ENCODE data around the gene CCDC183. TPM values are rescaled to one million over a fixed set of nuclear protein-coding genes. Genes with fewer than 3 reads are reported as not detected.
"Not testable (repeated sequence)": the region's sequence is repeated elsewhere in the genome, so short reads cannot be mapped to it uniquely, and the experiment has no call there.

The CCDC183 gene
- total RNA-seq, 1 donor from 2014 or later: 0.89 TPM

DNA sequence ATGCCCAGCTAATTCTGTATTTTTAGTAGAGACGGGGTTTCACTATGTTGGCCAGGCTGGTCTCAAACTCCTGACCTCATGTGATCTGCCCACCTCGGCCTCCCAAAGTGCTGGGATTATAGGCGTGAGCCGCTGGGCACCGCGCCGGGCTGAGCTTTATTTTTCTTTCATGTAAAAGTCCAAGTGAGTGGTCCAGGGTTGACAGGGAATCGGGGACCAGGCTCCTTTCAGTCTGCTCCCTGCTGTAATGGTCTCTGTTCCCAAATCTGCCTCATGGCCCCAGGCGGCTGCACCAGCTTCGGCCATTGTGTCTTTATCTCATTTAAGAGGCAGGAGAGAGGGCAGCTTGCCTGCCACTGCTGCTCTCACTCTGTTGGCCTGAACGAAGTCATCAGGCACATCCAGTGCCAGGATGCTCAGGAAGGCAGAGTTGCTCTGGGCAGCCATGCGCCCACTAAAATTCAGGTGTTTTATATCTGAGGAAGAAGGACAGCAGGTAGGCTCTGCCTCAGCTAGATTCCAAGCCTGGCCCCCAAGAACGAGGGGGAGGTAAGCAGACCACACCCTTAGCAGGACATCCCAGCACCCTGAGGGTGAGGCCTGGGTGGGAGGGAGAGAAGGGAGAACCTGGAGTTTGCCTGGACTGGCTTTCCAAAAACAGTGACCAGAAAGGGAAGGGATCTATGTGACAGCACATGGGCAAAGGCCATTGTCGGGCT, 1.7 kb upstream of the CCDC183 start:
- DNase-seq (ENCODE audit: extremely low spot score, unreplicated experiment): no peak
- no peak overlapping the region for H3K4me3 Mint-ChIP-seq (ENCODE audit: unreplicated experiment)
- peaks cover 6% of the 10 kb centered on the region for H3K27me3 Mint-ChIP-seq (ENCODE audit: unreplicated experiment)
- no peak overlapping the region for H3K27ac Mint-ChIP-seq (ENCODE audit: unreplicated experiment)
- TF ChIP-seq, protein P1, sequence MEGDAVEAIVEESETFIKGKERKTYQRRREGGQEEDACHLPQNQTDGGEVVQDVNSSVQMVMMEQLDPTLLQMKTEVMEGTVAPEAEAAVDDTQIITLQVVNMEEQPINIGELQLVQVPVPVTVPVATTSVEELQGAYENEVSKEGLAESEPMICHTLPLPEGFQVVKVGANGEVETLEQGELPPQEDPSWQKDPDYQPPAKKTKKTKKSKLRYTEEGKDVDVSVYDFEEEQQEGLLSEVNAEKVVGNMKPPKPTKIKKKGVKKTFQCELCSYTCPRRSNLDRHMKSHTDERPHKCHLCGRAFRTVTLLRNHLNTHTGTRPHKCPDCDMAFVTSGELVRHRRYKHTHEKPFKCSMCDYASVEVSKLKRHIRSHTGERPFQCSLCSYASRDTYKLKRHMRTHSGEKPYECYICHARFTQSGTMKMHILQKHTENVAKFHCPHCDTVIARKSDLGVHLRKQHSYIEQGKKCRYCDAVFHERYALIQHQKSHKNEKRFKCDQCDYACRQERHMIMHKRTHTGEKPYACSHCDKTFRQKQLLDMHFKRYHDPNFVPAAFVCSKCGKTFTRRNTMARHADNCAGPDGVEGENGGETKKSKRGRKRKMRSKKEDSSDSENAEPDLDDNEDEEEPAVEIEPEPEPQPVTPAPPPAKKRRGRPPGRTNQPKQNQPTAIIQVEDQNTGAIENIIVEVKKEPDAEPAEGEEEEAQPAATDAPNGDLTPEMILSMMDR (IDR thresholded peaks at IDR 0.05): no peak
- no peaks in the 10 kb centered on the region for H3K9me3 Mint-ChIP-seq (ENCODE audit: unreplicated experiment)
- no peaks in the 10 kb centered on the region for H3K36me3 Mint-ChIP-seq (ENCODE audit: unreplicated experiment)
- H3K4me1 Mint-ChIP-seq (ENCODE audit: unreplicated experiment): peaks cover 24% of the 10 kb centered on the region

DNA sequence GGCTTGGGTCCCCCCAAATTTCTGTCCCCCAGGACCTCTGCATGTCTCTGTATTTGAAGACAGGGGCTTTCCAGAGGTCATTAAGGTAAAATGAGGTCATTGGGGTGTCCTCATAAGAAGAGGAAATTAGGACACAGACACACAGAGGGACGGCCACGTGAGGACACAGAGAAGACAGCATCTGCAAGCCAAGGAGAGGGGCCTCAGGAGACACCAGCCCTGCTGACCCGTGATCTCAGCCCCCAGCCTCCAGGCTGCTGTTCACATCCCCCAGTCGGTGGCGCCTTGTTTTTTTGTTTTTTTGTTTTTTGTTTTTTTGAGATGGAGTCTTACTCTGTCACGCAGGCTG, 1.2 kb upstream of the CCDC183 start:
- no peak overlapping the region for H3K4me3 Mint-ChIP-seq (ENCODE audit: unreplicated experiment)
- no peak overlapping the region for H3K27ac Mint-ChIP-seq (ENCODE audit: unreplicated experiment)
- no peak for DNase-seq (ENCODE audit: extremely low spot score, unreplicated experiment)
- peaks cover 6% of the 10 kb centered on the region for H3K27me3 Mint-ChIP-seq (ENCODE audit: unreplicated experiment)
- no peaks in the 10 kb centered on the region for H3K36me3 Mint-ChIP-seq (ENCODE audit: unreplicated experiment)
- no peaks in the 10 kb centered on the region for H3K9me3 Mint-ChIP-seq (ENCODE audit: unreplicated experiment)
- peaks cover 22% of the 10 kb centered on the region for H3K4me1 Mint-ChIP-seq (ENCODE audit: unreplicated experiment)
- TF ChIP-seq, protein P1 (IDR thresholded peaks at IDR 0.05): no peak

DNA sequence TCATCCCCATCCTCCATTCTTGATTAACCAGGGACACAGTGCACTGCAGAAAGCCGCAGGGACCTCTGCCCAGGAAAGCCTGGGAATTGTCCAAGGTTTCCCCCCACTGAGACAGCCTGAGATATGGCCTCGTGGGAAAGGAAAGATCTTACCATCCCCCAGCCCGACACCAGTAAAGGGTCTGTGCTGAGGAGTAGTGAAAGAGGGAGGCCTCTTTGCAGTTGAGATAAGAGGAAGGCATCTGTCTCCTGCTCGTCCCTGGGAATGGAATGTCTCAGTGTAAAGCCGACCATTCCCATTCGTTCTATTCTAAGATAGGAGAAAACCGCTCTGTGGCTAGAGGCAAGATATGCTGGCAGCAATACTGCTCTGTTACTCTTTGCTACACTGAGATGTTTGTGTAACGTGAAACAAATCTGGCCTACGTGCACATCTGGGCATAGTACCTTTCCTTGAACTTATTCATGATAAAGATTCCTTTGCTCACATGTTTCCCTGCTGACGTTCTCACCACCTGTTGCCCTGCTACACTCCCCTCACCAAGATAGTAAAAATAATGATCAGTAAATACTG, 723 bp downstream of the CCDC183 start:
- H3K9me3 Mint-ChIP-seq (ENCODE audit: unreplicated experiment); H3K27ac Mint-ChIP-seq (ENCODE audit: unreplicated experiment); H3K4me3 Mint-ChIP-seq (ENCODE audit: unreplicated experiment); DNase-seq (ENCODE audit: extremely low spot score, unreplicated experiment); H3K36me3 Mint-ChIP-seq (ENCODE audit: unreplicated experiment): not testable (repeated sequence)
- Mint-ChIP-seq H3K4me1 (ENCODE audit: unreplicated experiment) (peaks cover 27% of the 10 kb centered on the region), H3K27me3 (ENCODE audit: unreplicated experiment) (peaks cover 14% of the 10 kb centered on the region)

DNA sequence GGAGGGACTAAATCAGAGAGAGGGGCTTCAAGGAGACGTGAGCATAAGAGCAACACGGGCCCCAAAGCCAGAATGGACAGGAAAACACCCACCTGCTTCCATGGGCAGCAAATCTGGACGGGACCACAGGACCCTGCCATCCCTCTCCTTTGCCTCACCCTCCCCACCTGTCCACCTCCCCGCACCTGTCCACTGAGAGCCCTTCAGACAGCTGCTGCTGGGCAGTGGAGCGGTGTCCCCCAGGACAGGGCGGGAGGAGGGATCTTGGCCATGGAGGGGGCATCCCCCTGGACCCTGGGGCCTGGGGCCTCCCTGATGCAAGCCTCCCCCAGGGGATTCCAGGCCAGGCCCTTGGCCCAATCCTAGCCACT, 2.6 kb downstream of the CCDC183 start:
- Mint-ChIP-seq H3K36me3 (ENCODE audit: unreplicated experiment) (no peaks in the 10 kb centered on the region), H3K27ac (ENCODE audit: unreplicated experiment) (no peak overlapping the region), H3K9me3 (ENCODE audit: unreplicated experiment) (no peaks in the 10 kb centered on the region), H3K4me3 (ENCODE audit: unreplicated experiment) (no peak overlapping the region), H3K27me3 (ENCODE audit: unreplicated experiment) (peaks cover 19% of the 10 kb centered on the region), H3K4me1 (ENCODE audit: unreplicated experiment) (peaks cover 24% of the 10 kb centered on the region)
- TF ChIP-seq, protein P1 (IDR thresholded peaks at IDR 0.05): no peak
- DNase-seq (ENCODE audit: extremely low spot score, unreplicated experiment): no peak

DNA sequence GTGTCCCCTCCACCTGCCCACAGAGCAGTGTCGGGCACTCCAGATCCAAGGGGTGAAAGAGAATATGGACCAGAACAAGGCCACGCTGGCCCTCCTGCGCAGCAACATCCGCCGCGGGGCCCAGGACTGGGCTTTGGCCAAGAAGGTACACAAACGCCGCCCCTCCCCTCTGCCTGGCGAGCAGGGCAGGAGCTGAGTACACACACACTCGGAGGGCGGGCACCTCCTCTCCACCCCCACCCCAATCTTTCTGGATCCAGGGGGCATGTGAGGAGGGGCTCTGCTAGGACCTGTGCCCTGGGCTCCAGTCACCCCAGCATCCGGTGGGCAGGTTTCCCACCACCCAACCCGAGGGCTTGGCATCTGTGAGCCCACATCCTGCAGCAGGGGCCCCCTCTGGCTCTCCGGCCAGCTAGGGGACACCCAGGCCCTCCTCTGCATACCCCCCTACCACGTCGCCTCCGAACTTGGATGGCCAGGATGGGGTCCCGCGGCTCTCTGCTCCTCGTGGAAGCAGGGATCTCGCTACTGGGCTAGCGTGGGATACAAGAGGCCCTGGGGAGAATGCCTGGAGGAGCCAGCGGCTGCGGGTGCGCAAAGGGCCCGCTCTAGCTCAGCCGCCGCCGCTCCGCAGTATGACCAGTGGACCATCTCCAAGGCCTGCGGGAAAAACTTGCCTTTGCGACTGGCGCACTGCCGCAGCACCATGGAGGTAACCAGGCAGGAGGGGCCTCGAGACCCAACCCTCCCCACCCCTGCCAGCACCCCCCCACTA, 3.1 kb downstream of the CCDC183 start:
- no peak overlapping the region for H3K4me3 Mint-ChIP-seq (ENCODE audit: unreplicated experiment)
- no peaks in the 10 kb centered on the region for H3K9me3 Mint-ChIP-seq (ENCODE audit: unreplicated experiment)
- no peak for DNase-seq (ENCODE audit: extremely low spot score, unreplicated experiment)
- H3K4me1 Mint-ChIP-seq (ENCODE audit: unreplicated experiment): peaks cover 24% of the 10 kb centered on the region
- no peaks in the 10 kb centered on the region for H3K36me3 Mint-ChIP-seq (ENCODE audit: unreplicated experiment)
- H3K27ac Mint-ChIP-seq (ENCODE audit: unreplicated experiment): no peak overlapping the region
- TF ChIP-seq, protein P1 (IDR thresholded peaks at IDR 0.05): no peak
- peaks cover 19% of the 10 kb centered on the region for H3K27me3 Mint-ChIP-seq (ENCODE audit: unreplicated experiment)

Data from osteocyte (in vitro differentiated cells).